GM21737 (cell line): Measurements from ENCODE around the gene LRRC56.

ENCODE experiments used
- ATAC-seq: cut with Tn5 transposase; IDR thresholded peaks from one replicate; pipeline ENCODE4 v1.9.1; 2021; ENCODE audit warnings: mild to moderate bottlenecking, moderate library complexity; ENCODE audit not compliant: unreplicated experiment

Gene LRRC56

DNA sequence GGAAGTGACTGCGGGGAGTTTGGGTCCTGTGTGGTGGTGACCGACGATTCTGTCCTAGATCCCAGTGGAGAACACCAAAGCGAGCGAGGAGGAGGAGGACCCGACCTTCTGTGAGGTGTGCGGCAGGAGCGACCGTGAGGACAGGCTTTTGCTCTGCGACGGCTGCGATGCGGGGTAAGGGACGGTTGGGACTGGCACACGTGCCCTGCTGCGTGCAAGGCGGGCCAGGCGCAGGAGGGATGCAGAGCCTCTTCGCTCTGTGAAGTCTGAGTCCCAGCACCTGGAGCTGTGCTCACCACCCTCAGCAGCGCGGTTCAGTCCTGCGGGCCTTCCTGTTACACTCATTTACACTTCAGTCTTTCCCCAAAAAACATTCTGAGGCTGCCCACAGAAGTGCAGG, 55.2 kb downstream of the LRRC56 start:
- ATAC-seq, result no peak

DNA sequence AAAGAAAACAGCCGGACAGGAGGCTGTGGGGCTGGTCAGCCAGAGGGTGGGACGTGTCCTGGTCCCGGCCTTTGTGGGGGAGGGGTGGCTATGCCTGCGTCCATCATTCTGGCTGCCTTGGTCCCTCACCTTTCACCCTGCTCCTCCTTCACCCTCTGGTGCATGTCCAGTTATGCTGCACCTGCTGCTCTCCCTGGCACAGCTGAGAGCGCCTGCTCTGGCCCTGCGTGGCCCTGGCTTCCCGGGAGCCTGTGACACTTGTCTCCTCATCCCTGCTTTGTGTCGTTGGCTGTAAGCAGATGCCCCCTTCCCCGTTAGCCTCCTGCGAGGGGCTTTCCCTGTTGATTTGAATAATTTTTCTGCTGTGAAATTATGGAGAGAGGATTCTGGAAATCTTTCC, 55.6 kb downstream of the LRRC56 start:
- no peak for ATAC-seq

DNA sequence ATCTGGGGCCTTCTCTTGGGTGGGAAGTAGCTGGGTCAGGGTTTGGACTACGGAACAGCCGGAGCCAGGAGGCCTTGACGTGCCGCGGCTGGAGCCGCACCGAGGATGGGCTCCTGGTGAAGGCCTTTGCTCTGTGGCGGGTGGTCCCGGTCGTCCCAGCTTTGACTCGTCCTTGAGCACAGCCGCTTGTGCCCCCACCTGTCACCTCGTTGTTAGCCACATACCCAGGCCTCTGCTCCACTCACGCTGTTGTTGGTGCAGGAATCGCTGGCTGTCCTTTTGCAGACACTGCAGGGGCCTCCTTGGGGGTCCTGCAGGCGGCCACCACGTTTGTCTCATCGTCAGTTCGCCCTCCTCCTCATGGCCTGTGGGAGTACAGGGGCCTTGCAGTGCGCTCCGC, 56.0 kb downstream of the LRRC56 start:
- no peak for ATAC-seq

DNA sequence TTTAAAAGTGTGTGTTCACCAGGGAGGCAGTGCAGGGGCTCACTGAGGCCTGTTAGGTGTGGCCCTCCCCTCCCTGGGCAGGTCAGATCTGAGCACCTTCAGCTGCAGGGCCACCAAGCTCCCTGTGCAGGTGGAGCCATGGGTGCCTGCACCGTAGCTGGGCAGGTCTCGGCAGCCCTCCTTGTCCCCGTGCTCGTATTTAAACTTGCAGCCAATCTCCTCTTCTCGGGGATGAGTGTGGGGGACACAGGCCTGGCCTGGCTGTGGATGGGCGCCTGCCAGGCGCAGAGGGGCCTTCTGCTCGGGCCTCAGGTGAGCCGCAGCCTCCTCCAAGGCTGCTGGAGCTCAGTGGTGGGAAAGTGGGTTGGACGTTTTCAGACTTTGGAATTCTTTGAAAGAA, 58.1 kb downstream of the LRRC56 start:
- ATAC-seq, result no peak

DNA sequence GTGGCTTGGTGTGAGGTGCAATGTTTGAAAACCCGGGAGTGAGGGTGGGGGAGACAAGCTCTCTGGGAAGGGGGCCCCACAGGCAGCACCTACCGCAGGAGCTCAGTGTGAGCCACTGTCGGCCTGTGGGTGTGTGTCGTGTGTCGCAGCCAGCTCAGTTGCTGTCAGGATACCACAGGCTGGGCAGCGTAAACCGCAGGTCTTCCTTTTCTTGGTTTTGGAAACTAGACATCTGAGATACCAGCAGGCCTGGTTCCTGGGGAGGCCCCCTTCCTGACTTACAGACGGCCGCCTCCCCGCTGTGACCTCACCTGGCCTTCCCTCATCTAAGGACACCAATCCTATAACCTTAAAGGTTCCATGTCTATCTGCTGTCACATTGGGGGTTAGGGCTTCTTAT, 59.0 kb downstream of the LRRC56 start:
- ATAC-seq, result no peak

DNA sequence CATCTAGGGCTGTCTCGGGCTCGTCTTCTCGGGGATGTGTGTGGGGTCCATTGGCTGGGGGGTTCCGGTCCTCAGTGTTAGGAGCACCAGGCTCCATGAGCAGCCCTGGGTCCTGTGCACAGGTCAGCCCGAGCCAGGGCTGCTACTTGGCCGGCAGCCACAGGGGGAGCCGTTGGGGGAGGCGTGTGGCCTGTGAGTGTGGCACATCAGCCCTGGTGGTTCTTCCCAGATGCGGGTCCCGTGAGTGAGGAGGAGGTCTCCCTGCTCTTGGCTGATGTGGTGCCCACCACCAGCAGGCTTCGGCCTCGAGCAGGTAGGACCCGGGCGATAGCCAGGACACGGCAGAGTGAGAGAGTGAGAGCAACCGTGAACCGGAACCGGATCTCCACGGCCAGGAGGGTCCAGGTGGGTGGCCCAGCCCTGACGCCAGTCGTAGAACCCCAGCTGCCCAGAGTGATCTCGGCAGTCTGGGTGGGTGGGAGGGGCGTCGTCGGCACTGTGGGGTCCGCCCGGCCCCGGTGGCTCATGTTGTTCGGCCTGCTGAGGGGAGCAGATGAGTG, 59.9 kb downstream of the LRRC56 start:
- ATAC-seq, result no peak

DNA sequence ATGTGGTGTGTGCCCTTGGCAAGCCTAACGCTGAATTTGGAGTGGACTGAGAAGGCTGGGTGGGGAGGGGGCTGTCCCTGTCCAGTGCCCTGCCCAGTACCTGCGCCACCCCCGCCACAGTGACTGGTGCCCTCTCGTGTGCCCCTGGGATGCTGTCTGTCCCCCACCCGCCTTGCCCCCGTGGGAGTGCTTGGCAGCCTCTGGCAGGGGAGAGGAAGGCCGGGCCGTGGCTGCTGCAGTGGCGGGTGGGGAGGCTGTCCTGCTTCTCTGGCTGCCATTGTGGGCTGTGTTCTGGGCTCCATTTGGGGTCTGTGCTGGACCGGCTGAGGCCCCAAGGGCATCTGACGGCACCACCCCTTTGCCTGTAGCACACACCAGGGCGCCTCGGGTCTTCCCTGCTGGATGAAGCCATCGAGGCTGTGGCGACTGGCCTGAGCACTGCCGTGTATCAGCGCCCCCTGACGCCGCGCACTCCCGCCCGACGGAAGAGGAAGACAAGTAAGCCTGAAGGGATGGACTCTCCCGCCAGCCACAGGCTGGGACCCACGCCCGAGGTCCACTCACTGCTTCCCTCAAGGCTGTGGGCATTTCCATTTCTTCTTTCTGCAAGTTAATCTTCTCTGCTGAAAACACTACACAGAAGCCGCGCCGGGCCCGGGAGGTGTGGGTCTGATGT, 60.8 kb downstream of the LRRC56 start:
- no peak for ATAC-seq

DNA sequence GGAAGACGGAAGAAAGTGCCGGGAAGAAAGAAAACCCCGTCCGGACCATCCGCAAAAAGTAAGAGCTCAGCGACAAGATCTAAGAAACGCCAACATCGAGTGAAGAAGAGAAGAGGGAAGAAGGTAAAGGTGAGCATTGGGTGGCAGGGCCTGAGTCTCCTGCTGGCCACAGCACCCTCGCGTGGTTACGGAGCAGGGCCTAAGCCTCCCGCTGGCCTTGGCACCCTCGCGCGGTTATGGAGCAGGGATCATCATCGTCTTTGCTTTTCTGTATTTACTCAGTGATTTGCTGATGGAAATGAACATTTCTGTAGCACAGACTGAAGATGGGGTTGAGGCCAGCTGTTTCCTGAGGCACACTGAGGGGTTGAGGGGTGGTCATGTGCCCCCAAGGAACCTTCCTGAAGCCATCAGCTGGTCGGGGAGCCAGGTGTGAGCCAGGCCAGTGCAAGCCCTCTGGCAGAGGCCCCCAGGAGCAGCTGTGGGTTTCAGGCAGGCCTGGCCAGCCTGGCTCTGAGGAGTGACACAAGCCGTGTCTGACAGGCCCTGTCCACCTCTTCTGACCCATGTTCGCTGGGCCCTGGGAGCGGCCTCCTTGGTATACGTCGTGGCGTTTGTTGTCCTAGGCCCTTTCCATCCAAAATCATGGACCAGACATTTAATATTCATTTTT, 64.4 kb downstream of the LRRC56 start:
- ATAC-seq, result no peak

DNA sequence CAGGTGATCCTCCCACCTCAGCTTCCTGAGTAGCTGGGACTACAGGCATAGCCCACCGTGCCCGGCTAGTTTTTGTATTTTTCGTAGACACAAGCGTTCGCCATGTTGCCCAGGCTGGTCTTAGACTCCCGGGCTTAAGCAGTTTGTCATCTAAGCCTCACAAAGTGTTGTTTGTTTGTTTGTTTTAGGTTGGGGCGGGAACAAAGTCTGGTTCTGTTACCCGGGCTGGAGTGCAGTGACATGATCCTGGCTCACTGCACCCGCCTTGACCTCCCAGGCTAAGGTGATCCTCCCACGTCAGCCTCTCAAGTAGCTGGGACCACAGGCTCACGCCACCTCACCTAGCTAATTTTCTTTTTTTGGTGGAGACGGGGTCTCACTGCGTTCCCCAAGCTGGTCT, 65.8 kb downstream of the LRRC56 start:
- no peak for ATAC-seq
